GM20000 (cell line): ENCODE measurements around the gene SHC3.

Source experiments
- DNase-seq: peaks from one replicate; pipeline ENCODE4 v3.0.0; 2012; ENCODE audit warnings: low spot score
- CTCF ChIP-seq: IDR thresholded peaks from 2 replicates; pipeline ENCODE4 v1.5.1; 2012; ENCODE audit warnings: mild to moderate bottlenecking, control low read depth; ENCODE audit errors: extremely low read depth, missing control alignments

Gene SHC3

GRCh38 chr9:89106224-89106851 is 72.3 kb downstream of the SHC3 start:
- TF ChIP-seq CTCF = no peak

GRCh38 chr9:89104821-89105220 is 73.8 kb downstream of the SHC3 start:
- no peak for TF ChIP-seq CTCF
- DNase-seq = no peak

More at GRCh38 chr9:89106224-89106851, 72.3 kb downstream of the SHC3 start:
- no peak for DNase-seq

- no peak for TF ChIP-seq CTCF
- no peak for DNase-seq
Measured at GRCh38 chr9:89097219-89097618, 81.4 kb downstream of the SHC3 start.

DNA sequence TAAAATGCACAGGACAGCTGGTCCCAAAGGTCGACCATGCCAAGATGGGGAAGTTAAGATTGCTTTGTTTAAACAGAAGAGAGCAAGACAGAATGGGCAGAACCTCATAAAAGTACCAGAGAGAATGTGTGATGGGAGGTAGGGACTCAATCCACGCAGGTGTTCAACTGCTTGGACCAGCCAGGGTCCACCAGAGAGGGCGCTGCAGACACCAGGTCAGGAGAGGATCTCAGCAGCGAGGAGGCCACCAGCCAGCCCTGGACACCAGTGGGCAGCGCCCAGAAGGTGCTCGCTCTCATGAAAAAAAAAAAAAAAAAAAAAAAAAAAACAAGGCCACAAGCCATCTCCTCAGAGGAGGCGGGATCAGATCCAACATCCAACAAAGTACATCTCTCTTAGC is 81.8 kb downstream of the SHC3 start:
- no peak for DNase-seq
- no peak for TF ChIP-seq CTCF

DNA sequence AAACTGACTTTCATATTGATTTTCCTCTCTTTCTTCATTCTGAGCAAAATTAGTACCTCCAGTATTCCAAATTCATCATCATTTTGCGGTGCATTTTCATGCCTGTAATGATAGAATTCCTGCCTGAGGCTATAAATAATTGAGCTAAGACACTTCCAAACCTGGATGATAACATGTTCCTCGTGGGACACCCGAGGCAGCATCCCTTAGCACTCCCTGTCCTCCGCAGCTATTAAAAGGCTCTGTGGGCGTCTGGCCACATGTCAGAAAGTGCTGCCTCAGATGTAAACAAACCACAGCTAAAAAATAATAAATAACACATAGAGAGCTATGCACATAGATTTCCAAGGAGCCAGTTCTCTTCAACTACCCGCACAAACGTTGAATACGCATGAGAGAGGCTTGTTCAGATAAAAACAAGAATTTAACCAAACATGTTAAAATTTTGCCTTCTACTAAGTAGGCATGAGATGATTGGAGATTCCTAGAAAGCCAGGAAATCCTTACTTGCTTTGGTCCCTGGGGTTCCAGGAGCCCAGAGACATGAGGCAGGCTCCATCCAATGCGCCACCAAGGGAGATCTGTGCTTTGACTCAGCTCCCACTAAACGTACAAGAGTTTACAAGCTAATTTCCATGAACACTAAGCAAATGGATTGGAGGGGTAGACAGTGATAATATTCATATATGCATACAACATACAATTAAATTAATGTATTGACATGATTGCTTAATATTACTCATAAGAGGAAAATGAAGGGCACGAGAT is 82.7 kb downstream of the SHC3 start:
- no peak for TF ChIP-seq CTCF
- no peak for DNase-seq

- DNase-seq = no peak
Measured at GRCh38 chr9:89093201-89093975, 85.2 kb downstream of the SHC3 start.

More at GRCh38 chr9:89093201-89093975, 85.2 kb downstream of the SHC3 start:
- TF ChIP-seq CTCF = no peak
